ENCODE results near the gene SLC9A7.

The SLC9A7 gene

DNA sequence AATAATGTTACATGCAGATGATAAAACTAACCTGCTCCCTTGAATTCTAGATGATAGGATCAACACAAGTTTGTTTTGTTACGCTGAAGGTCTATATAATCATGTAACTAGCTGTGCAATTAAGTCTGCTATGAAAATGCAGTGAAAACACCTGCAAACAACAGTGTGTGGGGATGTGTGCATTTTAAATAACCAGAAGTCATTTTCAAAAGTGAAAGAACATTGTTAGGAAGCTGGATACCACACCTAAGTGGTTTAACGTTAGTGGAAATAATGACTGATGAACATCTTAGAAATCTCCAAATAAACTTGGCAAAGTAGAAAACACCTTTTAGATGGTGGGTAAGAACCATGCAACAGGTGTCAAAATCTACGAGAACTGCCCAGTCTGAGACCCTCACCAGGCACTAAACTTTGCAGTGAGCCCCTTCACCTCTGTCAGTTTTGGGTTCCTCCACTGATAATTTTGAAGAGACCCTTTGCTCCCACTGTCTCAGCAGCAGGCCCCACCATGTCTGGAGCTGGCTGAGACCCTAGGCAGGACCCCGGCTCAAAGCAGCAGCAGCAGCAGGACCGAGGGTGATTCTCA lies 148.8 kb downstream of the SLC9A7 start:
- TF ChIP-seq CTCF (IDR thresholded peaks at IDR 0.05) = no peak
- no peaks in the 10 kb centered on the region for H3K79me2 ChIP-seq
- no peaks in the 10 kb centered on the region for H3K36me3 ChIP-seq (ENCODE audit: control insufficient read depth, insufficient read depth, low read length)
- no peaks in the 10 kb centered on the region for H3K4me1 ChIP-seq
- no peak overlapping the region for H3K9ac ChIP-seq
- H3K27ac ChIP-seq = no peak overlapping the region
- no peak overlapping the region for H3K4me2 ChIP-seq (ENCODE audit: low read length)
- H3K9me3 ChIP-seq (ENCODE audit: control insufficient read depth, low read length) = no peaks in the 10 kb centered on the region
- no peak overlapping the region for H3K4me3 ChIP-seq (ENCODE audit: low read depth, low read length)
- no peak overlapping the region for H2AFZ ChIP-seq
- H3K27me3 ChIP-seq (ENCODE audit: control insufficient read depth, insufficient read depth, low read length) = no peaks in the 10 kb centered on the region

- no peak overlapping the region for H3K9ac ChIP-seq
- no peaks in the 10 kb centered on the region for H3K36me3 ChIP-seq (ENCODE audit: control insufficient read depth, insufficient read depth, low read length)
- no peak overlapping the region for H3K4me2 ChIP-seq (ENCODE audit: low read length)
- TF ChIP-seq CTCF (IDR thresholded peaks at IDR 0.05) = no peak
- H3K79me2 ChIP-seq = no peaks in the 10 kb centered on the region
- H3K27ac ChIP-seq = no peak overlapping the region
- no peaks in the 10 kb centered on the region for H3K9me3 ChIP-seq (ENCODE audit: control insufficient read depth, low read length)
- H3K27me3 ChIP-seq (ENCODE audit: control insufficient read depth, insufficient read depth, low read length) = no peaks in the 10 kb centered on the region
- H3K4me1 ChIP-seq = no peaks in the 10 kb centered on the region
- H3K4me3 ChIP-seq (ENCODE audit: low read depth, low read length) = no peak overlapping the region
- H2AFZ ChIP-seq = no peak overlapping the region
These were observed 151.0 kb downstream of the SLC9A7 start for GRCh38 chrX:46607916-46608315.

- H3K4me2 ChIP-seq (ENCODE audit: low read length) = no peak overlapping the region
- H2AFZ ChIP-seq = no peak overlapping the region
- no peak for TF ChIP-seq CTCF (IDR thresholded peaks at IDR 0.05)
- H3K27me3 ChIP-seq (ENCODE audit: control insufficient read depth, insufficient read depth, low read length) = no peaks in the 10 kb centered on the region
- no peaks in the 10 kb centered on the region for H3K36me3 ChIP-seq (ENCODE audit: control insufficient read depth, insufficient read depth, low read length)
- H3K4me3 ChIP-seq (ENCODE audit: low read depth, low read length) = no peak overlapping the region
- peaks cover 2% of the 10 kb centered on the region for H3K4me1 ChIP-seq
- H3K9me3 ChIP-seq (ENCODE audit: control insufficient read depth, low read length) = no peaks in the 10 kb centered on the region
- no peaks in the 10 kb centered on the region for H3K79me2 ChIP-seq
- no peak overlapping the region for H3K27ac ChIP-seq
- no peak overlapping the region for H3K9ac ChIP-seq
These were observed 156.3 kb downstream of the SLC9A7 start for GRCh38 chrX:46602468-46603102.

- H3K27me3 ChIP-seq (ENCODE audit: control insufficient read depth, insufficient read depth, low read length) = no peaks in the 10 kb centered on the region
- H3K27ac ChIP-seq = no peak overlapping the region
- H3K79me2 ChIP-seq = no peaks in the 10 kb centered on the region
- no peaks in the 10 kb centered on the region for H3K36me3 ChIP-seq (ENCODE audit: control insufficient read depth, insufficient read depth, low read length)
- TF ChIP-seq CTCF (IDR thresholded peaks at IDR 0.05) = no peak
- H3K4me3 ChIP-seq (ENCODE audit: low read depth, low read length) = no peak overlapping the region
- peaks cover 2% of the 10 kb centered on the region for H3K4me1 ChIP-seq
- no peak overlapping the region for H2AFZ ChIP-seq
- no peak overlapping the region for H3K4me2 ChIP-seq (ENCODE audit: low read length)
- H3K9me3 ChIP-seq (ENCODE audit: control insufficient read depth, low read length) = no peaks in the 10 kb centered on the region
- H3K9ac ChIP-seq = no peak overlapping the region
These were observed 157.6 kb downstream of the SLC9A7 start for GRCh38 chrX:46601283-46601682.

DNA sequence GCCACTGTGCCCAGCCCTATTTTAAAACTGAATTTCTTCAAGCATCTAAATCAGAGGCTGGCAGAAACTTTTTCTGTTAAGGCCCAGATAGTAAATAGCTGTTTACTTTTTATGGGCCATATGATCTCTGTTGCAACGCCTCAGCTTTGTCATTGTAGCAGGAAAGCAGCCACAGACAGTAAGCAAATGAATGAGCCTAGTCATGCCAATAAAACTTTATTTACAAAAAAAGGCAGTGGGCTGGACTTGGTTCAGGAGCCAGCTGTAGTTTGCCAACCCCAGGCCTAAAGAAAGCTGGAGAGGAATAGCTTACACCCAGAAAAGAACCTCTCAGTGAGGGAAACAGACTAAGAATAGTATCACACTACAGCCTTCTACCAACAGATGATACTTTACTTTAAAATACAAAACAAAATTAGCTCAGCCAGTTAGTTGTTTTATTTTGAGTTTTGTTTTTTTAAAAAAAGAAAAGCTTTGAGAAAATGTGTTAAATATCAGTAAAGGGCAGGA lies 159.8 kb downstream of the SLC9A7 start:
- H3K9ac ChIP-seq = no peak overlapping the region
- H3K9me3 ChIP-seq (ENCODE audit: control insufficient read depth, low read length) = no peaks in the 10 kb centered on the region
- H3K36me3 ChIP-seq (ENCODE audit: control insufficient read depth, insufficient read depth, low read length) = no peaks in the 10 kb centered on the region
- peaks cover 2% of the 10 kb centered on the region for H3K4me1 ChIP-seq
- H3K4me2 ChIP-seq (ENCODE audit: low read length) = no peak overlapping the region
- no peaks in the 10 kb centered on the region for H3K79me2 ChIP-seq
- no peak for TF ChIP-seq CTCF (IDR thresholded peaks at IDR 0.05)
- H2AFZ ChIP-seq = no peak overlapping the region
- no peak overlapping the region for H3K4me3 ChIP-seq (ENCODE audit: low read depth, low read length)
- no peaks in the 10 kb centered on the region for H3K27me3 ChIP-seq (ENCODE audit: control insufficient read depth, insufficient read depth, low read length)
- H3K27ac ChIP-seq = no peak overlapping the region

Data from parathyroid adenoma (tissue), 2 donors.